Astrocyte of the hippocampus (primary cell): ENCODE data around the gene CADPS.

Experiments
- DNase-seq: peaks from one replicate; pipeline ENCODE4 v3.0.0; 2011; ENCODE audit warnings: low read depth, low spot score

Gene CADPS

GRCh38 chr3:62749657-62750056, 125.6 kb downstream of the CADPS start:
- no peak for DNase-seq

GRCh38 chr3:62749130-62749529, 126.1 kb downstream of the CADPS start:
- DNase-seq: no peak

DNA sequence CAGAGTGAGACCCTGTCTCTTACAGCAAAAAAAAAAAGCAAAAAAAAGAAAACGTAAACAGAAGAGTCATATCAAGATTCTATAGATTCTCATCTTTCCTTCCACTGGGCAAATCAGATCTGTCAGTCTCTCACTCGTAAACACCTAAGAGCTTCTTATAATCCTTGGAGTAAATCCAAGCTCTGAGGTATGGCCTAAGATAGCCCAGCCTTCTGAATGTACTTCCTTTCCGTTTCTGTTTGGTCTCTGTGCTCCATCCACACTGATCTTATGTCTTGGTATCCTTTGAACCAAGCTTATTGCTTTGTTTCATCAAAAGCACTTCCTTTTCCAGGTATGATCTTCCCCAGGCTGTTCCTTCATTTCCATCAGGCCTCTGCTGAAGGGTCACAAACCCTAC, 137.8 kb downstream of the CADPS start:
- no peak for DNase-seq

DNA sequence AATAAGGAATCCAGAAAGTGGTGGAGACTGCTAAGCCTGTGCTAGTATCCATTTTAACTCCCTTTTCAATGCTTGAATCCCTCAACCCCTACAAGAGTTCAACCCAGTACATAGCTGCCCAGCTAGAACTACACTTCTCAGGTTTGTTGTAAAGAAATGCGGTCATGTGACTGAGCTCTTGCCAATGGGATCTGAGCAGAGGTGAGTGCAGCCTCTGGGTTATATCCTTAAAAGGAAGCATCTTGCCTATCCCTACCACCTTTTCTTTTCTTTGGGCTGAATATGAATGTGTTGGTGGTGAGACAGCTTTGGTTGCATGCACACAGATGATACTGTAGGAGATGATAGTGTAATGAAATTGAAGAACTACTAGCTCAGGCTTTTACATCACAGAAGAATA, 139.7 kb downstream of the CADPS start:
- no peak for DNase-seq

DNA sequence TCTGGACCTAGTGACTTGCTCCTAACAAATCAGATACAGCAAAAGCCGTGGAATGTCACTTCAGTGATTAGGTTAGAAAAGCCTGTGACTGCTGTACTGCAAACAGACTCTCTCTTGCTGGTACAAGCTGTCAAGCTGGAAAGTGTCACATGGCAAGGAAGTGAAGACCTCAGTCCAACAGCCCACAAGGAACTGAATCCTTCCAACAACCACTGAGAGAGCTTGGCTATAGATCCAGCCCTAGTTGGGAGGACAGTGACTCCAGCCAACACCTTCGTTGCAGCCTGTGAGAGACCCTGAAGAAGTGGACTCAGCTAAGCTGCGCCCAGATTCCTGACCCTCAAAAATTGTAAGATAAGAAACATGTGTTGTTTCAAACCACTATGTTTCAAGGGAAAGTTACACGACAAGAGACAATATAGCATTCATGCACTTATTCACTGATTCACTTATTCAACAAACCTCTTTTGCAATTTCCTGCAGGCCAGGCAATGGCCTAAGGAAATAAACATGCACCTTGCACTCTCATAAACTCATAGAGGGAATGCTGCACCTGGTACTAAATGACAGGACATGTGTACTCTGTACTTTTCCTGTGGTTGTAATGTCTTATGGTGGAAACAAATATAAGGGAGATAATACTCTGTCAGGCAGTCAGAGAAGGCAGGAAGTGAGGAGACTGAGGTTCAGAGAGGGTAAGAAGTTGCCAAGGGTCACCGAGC, 142.9 kb downstream of the CADPS start:
- DNase-seq: no peak

GRCh38 chr3:62727981-62728380, 147.2 kb downstream of the CADPS start:
- no peak for DNase-seq

DNA sequence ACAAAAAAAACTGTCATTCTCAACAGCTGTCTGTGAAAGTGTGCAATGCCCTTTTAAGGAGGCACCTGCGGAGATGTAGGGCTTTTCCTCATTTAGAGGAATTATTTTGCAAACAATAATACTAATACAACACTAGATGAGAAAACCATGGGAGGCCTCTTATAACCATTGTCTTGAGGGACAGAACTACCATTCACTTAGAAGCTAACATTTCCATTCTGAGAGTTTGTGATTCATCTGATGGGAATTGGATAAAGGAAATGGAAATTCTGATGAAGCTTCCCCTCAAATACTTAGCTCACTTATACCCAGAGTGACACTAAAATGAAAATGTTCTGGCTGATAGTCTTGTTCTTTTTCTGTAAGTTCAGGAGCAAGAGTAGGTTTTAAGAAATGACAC, 147.7 kb downstream of the CADPS start:
- DNase-seq: peak; percentile 54

DNA sequence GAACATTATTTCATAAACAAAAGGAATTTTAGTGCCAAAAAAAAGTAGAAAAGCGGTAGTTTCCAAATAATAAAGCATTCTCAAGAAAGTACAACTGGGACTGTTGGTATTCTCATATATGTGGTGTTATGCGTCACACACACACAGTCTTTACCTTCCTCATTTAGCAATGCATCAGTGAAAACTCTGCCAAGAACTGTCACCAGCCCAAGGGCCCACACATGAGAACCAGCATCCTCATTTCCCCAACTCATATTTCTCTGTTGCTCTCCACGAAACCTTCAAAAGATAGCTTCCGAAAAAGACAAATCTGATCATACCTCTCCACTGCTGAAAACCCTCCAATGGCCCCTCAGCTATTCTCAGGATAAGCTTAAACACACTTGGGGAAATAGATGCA, 150.7 kb downstream of the CADPS start:
- DNase-seq: no peak

GRCh38 chr3:62723914-62724217, 151.3 kb downstream of the CADPS start:
- no peak for DNase-seq

- DNase-seq: peak; percentile 52
Observed at GRCh38 chr3:62723166-62723913, 151.9 kb downstream of the CADPS start.

- no peak for DNase-seq
Observed at GRCh38 chr3:62722344-62722743, 152.9 kb downstream of the CADPS start.

GRCh38 chr3:62718515-62719320, 156.5 kb downstream of the CADPS start:
- DNase-seq: peak; percentile 18

DNA sequence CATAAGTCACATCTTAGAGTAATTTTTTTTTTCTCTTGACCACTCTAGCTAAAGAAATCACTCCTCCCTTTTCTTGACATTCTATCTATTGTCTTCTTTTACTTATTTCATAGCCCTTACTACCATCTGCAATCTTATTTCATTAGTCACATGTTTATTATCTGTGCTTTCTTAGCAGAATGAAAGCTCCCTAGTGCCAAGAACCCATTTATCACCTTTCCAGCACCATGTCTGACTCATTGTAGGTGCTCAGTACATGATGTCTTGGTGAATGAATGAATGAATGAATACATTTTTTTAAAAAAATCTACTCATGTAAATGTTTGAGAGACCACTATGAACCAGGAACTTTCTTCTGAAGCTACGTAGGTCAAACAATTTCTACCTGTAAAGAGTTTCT, 157.2 kb downstream of the CADPS start:
- no peak for DNase-seq

GRCh38 chr3:62712746-62713145, 162.5 kb downstream of the CADPS start:
- DNase-seq: peak; percentile 77

DNA sequence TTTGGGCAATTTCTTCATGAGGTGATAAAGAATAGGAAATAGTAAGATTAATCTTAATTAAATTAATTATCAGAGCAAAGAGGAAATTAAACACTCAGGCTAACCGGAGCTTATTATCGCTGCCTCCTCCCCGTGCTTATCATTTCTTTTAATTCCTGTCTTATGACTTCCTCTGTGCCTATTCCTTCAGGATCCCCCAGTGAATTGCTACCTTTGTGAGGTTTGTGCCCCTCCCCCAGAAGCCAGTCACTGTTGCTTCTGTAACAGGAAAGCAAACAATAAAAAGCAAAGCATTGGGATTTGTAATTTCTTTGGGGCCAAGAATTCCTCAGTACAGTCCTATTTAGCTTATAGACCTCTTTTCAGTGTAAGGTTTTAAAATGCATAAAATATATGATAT, 164.5 kb downstream of the CADPS start:
- no peak for DNase-seq

GRCh38 chr3:62708638-62709373, 166.4 kb downstream of the CADPS start:
- DNase-seq: no peak

GRCh38 chr3:62705721-62706120, 169.5 kb downstream of the CADPS start:
- DNase-seq: no peak

DNA sequence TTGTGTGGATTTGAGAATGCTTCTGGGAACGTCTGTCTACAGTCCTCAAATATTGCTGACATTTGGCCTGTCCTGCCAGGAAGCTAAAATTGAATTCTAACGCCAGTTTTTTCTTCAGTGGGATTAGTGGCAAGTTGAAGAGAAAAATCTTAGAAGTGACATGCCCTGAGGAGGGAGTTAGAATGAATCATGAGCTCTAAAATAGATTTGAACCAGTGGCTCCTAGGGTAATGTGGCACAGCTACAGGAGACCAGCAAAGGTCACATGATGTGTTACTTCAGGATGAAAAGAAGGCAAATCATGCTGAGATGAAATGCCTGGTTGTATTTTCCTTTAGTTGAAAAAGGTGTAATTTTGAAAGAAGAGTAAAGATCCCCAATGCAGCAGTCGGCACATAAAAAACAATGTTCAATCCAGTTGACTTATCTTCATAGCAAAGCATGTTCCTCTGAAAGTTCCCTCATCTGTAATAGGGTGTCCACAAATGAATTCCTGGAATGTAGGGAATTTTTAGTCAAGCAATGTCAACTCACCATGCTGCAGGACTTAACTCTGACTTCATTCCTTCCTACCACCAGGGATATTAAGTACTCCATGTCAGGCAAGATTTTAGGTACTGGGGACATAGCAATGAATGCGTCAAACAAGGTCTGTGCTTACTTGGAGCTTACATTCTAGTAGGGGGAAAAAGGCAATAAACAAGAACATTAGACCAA, 171.6 kb downstream of the CADPS start:
- DNase-seq: peak; percentile 64

GRCh38 chr3:62700357-62700756, 174.9 kb downstream of the CADPS start:
- no peak for DNase-seq

DNA sequence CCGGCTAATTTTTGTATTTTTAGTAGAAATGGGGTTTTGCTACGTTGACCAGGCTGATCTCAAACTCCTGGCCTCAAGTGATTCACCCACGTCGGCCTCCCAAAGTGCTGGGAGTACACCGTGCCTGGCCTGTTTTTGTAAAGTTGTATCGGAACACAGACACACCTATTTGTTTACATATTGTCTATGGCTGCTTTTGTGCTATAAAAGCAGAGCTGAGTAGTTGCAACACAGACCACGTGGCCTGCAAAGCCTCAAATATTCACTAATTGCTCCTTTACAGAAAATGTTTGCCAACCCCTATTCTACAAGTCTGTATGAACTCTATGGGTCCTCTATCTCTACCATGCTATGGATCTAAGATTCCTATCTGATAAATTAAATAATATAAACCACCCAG, 175.5 kb downstream of the CADPS start:
- DNase-seq: no peak

GRCh38 chr3:62696011-62696410, 179.2 kb downstream of the CADPS start:
- DNase-seq: no peak
